K562 (cell line): ENCODE measurements around the gene PRUNE1. TPM values are rescaled to one million over a fixed set of nuclear protein-coding genes. Genes with fewer than 3 reads are reported as not detected.

Source experiments
- BRD9 ChIP-seq: fragments of 450-650 bp; IDR thresholded peaks from 2 replicates; pipeline ENCODE4 v1.6.1; 2018; ENCODE audit warnings: low read depth; ENCODE audit not compliant: partially characterized antibody
- BRF1 ChIP-seq: IDR thresholded peaks from 3 replicates; pipeline ENCODE4 v1.6.1; 2011; ENCODE audit warnings: borderline replicate concordance, mild to moderate bottlenecking; ENCODE audit not compliant: insufficient read length; ENCODE audit errors: extremely low read depth
- MITF ChIP-seq: IDR thresholded peaks from 2 replicates; pipeline ENCODE4 v1.6.1; 2014; ENCODE audit warnings: antibody characterized with exemption
- MLX ChIP-seq, 2 experiments: fragments of 450-650 bp in 1 of 2; sonication (generic) in 1 of 2; formaldehyde crosslinking; conservative IDR thresholded peaks; 2 replicates each; pipeline versions ENCODE4 v1.4.0 to v1.8.1; 2020 to 2022; ENCODE audit warnings: mild to moderate bottlenecking in 1 of 2, missing genetic modification reagents in 1 of 2
- POLR2AphosphoS2 ChIP-seq: IDR thresholded peaks from 2 replicates; pipeline ENCODE4 v1.6.1; 2012; ENCODE audit warnings: low read length, improper control_type of control experiment
- PTTG1 ChIP-seq: fragments of 450-650 bp; IDR thresholded peaks from 2 replicates; pipeline ENCODE4 v1.6.1; 2016; ENCODE audit warnings: low read depth, mild to moderate bottlenecking, missing genetic modification characterization, missing compliant biosample characterization
- RFX5 ChIP-seq: IDR thresholded peaks from 2 replicates; pipeline ENCODE4 v1.6.1; 2011; ENCODE audit warnings: low read depth, mild to moderate bottlenecking, improper control_type of control experiment, low read length
- SMARCB1 ChIP-seq: IDR thresholded peaks from 2 replicates; pipeline ENCODE4 v1.6.1; 2011; ENCODE audit warnings: improper control_type of control experiment, low read depth; ENCODE audit not compliant: insufficient read length
- SUPT5H ChIP-seq: fragments of 450-650 bp; IDR thresholded peaks from 2 replicates; pipeline ENCODE4 v1.6.1; 2016
- THRAP3 ChIP-seq: fragments of 450-650 bp; IDR thresholded peaks from 2 replicates; pipeline ENCODE4 v1.6.1; 2016; ENCODE audit warnings: mild to moderate bottlenecking, inconsistent platforms, borderline replicate concordance
- TSHZ1 ChIP-seq: fragments of 250-450 bp; sonication (Bioruptor Pico); IDR thresholded peaks from 2 replicates; pipeline ENCODE4 v1.4.0; 2020; ENCODE audit warnings: mild to moderate bottlenecking, moderate library complexity
- USF2 ChIP-seq: sonication (generic); formaldehyde crosslinking; IDR thresholded peaks from 2 replicates; pipeline ENCODE4 v1.5.0; 2020; ENCODE audit warnings: missing genetic modification reagents
- VEZF1 ChIP-seq: fragments of 200-800 bp; sonication (Bioruptor generic); IDR thresholded peaks from 2 replicates; pipeline ENCODE4 v1.6.1; 2017; ENCODE audit warnings: missing genetic modification characterization, missing compliant biosample characterization
- YBX1 ChIP-seq: fragments of 450-650 bp; IDR thresholded peaks from 2 replicates; pipeline ENCODE4 v1.7.1; 2016; ENCODE audit warnings: mild to moderate bottlenecking
- ZFX ChIP-seq: sonication (generic); formaldehyde crosslinking; IDR thresholded peaks from 2 replicates; pipeline ENCODE4 v1.8.0; 2022; ENCODE audit warnings: mild to moderate bottlenecking, missing genetic modification reagents, moderate library complexity
- ZNF134 ChIP-seq: fragments of 250-450 bp; sonication (Bioruptor Pico); conservative IDR thresholded peaks from 2 replicates; pipeline ENCODE4 v1.4.0; 2020
- ZNF75A ChIP-seq: fragments of 450-650 bp; formaldehyde crosslinking; IDR thresholded peaks from 2 replicates; pipeline ENCODE4 v1.4.0; 2020; ENCODE audit warnings: mild to moderate bottlenecking
- ZNF766 ChIP-seq: fragments of 200-800 bp; sonication (Bioruptor generic); conservative IDR thresholded peaks from 2 replicates; pipeline ENCODE4 v1.6.1; 2016; ENCODE audit warnings: missing genetic modification characterization, missing compliant biosample characterization
- ZNF780A ChIP-seq: fragments of 250-450 bp; sonication (Bioruptor Pico); IDR thresholded peaks from 2 replicates; pipeline ENCODE4 v1.5.0; 2021; ENCODE audit warnings: mild to moderate bottlenecking
- polyA plus RNA-seq, 8 experiments: library from polyadenylated mRNA; depleted of rRNA in 4 of 8; stranded (reverse) in 5 of 8; unstranded in 3 of 8; fragments of >200 nt; fragmentation: Nextera tagmentation in 2 of 8; fragmentation: Illumina TruSeq in 1 of 8; extraction: Ambion mirVana in 2 of 8; extraction: Trizol in 1 of 8; gene quantifications; 2 replicates each; pipeline versions ENCODE4 v1.2.1 to v1.2.3, GENCODE V29; 2011 to 2014; ENCODE audit warnings: inconsistent platforms in 1 of 8, missing spikeins in 1 of 8
- total RNA-seq, 7 experiments: library from RNA; depleted of rRNA in 6 of 7; stranded (reverse); fragments of >200 nt in 6 of 7; fragmentation: Illumina TruSeq in 2 of 7; extraction: Trizol in 2 of 7; gene quantifications; 2 replicates each; pipeline versions ENCODE4 v1.2.1 to v1.2.3, GENCODE V29; 2011 to 2021; ENCODE audit warnings: low replicate concordance in 1 of 7

The PRUNE1 gene
- total and polyA plus RNA-seq, 9 of the 15 experiments (the other 6 are each of a cell fraction or from before 2014, with no cell fraction given), result 16.7 to 48.3 (median 26.2) TPM

- TF ChIP-seq MLX (CRISPR knock-in tag; conservative IDR thresholded peaks at IDR 0.05), result no peak
- TF ChIP-seq RFX5, result no peak
- TF ChIP-seq ZNF780A (CRISPR knock-in tag), result no peak
- TF ChIP-seq SMARCB1, result no peak
- TF ChIP-seq PTTG1 (tag), result no peak
- no peak for TF ChIP-seq POLR2AphosphoS2
- TF ChIP-seq USF2 (CRISPR knock-in tag), result no peak
- no peak for TF ChIP-seq YBX1
- TF ChIP-seq THRAP3, result no peak
- no peak for TF ChIP-seq MITF
- TF ChIP-seq VEZF1, result peak; percentile 93
- TF ChIP-seq SUPT5H, result peak; percentile 42; the same call in 1 of the 2 replicates
- no peak for TF ChIP-seq ZNF766 (CRISPR knock-in tag)
- TF ChIP-seq ZFX (CRISPR knock-in tag), result peak; percentile 66
- no peak for TF ChIP-seq BRD9
- no peak for TF ChIP-seq TSHZ1
- TF ChIP-seq BRF1, result no peak
- TF ChIP-seq ZNF75A, result no peak
- no peak for TF ChIP-seq ZNF134
These were observed 33.4 kb upstream of the PRUNE1 start, which contains the start of gene CERS2 (continued) for GRCh38 chr1:150974580-150975478.
